ENCODE data around the gene RNF5. TPM values are rescaled to one million over a fixed set of nuclear protein-coding genes. Genes with fewer than 3 reads are reported as not detected.
A peak's percentile ranks its signal among the peaks of the same experiment; 100 is the strongest.

The RNF5 gene
- total RNA-seq, 4 donors from 2014 or later = 54.6 to 98.3 (median 78.1) TPM

DNA sequence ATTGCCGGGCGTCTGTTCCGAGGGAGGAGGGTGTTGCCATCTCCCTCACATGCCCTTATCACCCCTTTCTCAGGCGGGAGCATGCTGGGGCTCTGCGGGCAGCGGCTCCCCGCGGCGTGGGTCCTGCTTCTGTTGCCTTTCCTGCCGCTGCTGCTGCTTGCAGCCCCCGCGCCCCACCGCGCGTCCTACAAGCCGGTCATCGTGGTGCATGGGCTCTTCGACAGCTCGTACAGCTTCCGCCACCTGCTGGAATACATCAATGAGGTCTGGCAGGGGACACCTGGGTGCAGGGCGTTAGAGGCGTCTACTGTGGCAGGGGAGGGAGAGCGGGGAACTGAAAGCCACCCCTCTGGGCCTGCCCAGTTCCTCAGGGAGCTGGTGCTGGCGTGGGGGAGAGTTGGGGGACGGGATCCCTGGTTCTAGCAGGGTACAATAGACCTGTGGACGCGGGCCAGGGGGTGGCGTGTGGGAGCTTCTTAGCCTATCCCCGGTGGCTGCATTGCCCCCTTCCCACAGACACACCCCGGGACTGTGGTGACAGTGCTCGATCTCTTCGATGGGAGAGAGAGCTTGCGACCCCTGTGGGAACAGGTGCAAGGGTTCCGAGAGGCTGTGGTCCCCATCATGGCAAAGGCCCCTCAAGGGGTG, 23.6 kb upstream of the RNF5 start:
- DNase-seq = peak; percentile 65 to 77
- TF ChIP-seq, protein P1, sequence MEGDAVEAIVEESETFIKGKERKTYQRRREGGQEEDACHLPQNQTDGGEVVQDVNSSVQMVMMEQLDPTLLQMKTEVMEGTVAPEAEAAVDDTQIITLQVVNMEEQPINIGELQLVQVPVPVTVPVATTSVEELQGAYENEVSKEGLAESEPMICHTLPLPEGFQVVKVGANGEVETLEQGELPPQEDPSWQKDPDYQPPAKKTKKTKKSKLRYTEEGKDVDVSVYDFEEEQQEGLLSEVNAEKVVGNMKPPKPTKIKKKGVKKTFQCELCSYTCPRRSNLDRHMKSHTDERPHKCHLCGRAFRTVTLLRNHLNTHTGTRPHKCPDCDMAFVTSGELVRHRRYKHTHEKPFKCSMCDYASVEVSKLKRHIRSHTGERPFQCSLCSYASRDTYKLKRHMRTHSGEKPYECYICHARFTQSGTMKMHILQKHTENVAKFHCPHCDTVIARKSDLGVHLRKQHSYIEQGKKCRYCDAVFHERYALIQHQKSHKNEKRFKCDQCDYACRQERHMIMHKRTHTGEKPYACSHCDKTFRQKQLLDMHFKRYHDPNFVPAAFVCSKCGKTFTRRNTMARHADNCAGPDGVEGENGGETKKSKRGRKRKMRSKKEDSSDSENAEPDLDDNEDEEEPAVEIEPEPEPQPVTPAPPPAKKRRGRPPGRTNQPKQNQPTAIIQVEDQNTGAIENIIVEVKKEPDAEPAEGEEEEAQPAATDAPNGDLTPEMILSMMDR (IDR thresholded peaks at IDR 0.05 in 4 of 5, conservative IDR thresholded peaks at IDR 0.05 in 1 of 5) = peak; percentile 31 to 72 (median 67)
- no peak for TF ChIP-seq POLR2A (IDR thresholded peaks at IDR 0.05)
- in situ Hi-C loops (cut with MboI; ENCODE audit: low sequenced_read_pairs in 4 of 4) (no loop called here), intact Hi-C loops (cut with DNase I; ENCODE audit: low total_unique reads) (loop anchor here (1.0 to 2.0 kb wide), 3 partner anchors 23 to 40 kb away; no protein-coding TSS in a partner anchor)
- peak overlapping the region; percentile 77 to 97 (median 84) for H3K4me3 ChIP-seq
- peak; percentile 82 to 85 for ATAC-seq
- peaks cover 25 to 29% of the 10 kb centered on the region in 2 donors for H3K4me1 ChIP-seq
- H3K36me3 ChIP-seq = peaks cover 0 to 29% of the 10 kb centered on the region in 2 donors
- peaks cover under 1 to 11% (median 4%) of the 10 kb centered on the region in 3 donors for H3K27me3 ChIP-seq
- H3K27ac ChIP-seq = peak overlapping the region; percentile 77 to 93 (median 87)
- H3K9me3 ChIP-seq = no peaks in the 10 kb centered on the region

DNA sequence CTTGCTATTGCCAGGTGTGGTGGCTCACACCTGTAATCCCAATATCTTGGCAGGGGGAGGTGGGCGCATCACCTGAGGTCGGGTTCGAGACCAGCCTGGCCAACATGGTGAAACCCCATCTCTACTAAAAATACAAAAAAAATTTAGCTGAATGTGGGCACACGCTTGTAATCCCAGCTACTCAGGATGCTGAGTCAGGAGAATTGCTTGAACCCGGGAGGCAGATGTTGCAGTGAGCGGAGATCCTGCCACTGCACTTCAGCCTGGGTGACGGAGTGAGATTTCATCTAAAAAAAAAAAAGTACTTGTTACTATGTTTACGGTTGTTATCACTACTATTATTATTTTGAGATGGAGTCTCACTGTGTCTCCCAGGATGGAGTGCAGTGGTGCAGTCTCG, 21.3 kb upstream of the RNF5 start:
- in situ Hi-C loops (cut with MboI; ENCODE audit: low sequenced_read_pairs in 4 of 4) = no loop called here
- intact Hi-C loops (cut with DNase I; ENCODE audit: low total_unique reads) = no loop called here
- Histone ChIP-seq H3K9me3 (no peaks in the 10 kb centered on the region), H3K4me1 (peaks cover 25 to 29% of the 10 kb centered on the region in 2 donors), H3K27me3 (no peaks in the 10 kb centered on the region), H3K36me3 (peaks cover 0 to 29% of the 10 kb centered on the region in 2 donors), H3K27ac (no peak overlapping the region), H3K4me3 (no peak overlapping the region)
- ATAC-seq = no peak
- no peak for DNase-seq
- TF ChIP-seq, protein P1 (IDR thresholded peaks at IDR 0.05 in 4 of 5, conservative IDR thresholded peaks at IDR 0.05 in 1 of 5) = no peak
- no peak for TF ChIP-seq POLR2A (IDR thresholded peaks at IDR 0.05)

DNA sequence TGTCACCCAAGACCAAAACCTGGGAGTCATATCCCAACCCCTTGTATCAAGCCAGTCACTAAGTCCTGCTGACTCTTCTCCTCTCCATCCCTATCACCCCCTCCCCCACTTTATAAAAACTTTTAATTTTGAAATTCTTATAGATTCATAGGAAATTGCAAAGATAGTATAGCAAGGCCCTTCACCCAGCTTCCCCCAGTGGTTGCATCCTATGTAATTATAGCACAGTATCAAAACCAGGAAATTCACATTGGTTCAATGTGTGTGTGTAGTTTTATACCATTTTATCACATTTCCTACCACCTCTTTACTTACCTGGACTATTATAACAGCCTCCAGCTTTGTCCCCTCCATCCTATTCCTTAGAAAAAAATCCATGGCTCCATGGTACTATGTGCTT, 20.2 kb upstream of the RNF5 start:
- Histone ChIP-seq H3K27me3 (no peaks in the 10 kb centered on the region), H3K4me1 (peaks cover 16 to 19% of the 10 kb centered on the region in 2 donors), H3K9me3 (no peaks in the 10 kb centered on the region), H3K36me3 (peaks cover 0 to 29% of the 10 kb centered on the region in 2 donors), H3K27ac (no peak overlapping the region), H3K4me3 (no peak overlapping the region)
- ATAC-seq (no peak), DNase-seq (no peak)
- intact Hi-C loops (cut with DNase I; ENCODE audit: low total_unique reads) = no loop called here
- in situ Hi-C loops (cut with MboI; ENCODE audit: low sequenced_read_pairs in 4 of 4) = no loop called here
- TF ChIP-seq, protein P1 (IDR thresholded peaks at IDR 0.05 in 4 of 5, conservative IDR thresholded peaks at IDR 0.05 in 1 of 5) = no peak
- TF ChIP-seq POLR2A (IDR thresholded peaks at IDR 0.05) = no peak

DNA sequence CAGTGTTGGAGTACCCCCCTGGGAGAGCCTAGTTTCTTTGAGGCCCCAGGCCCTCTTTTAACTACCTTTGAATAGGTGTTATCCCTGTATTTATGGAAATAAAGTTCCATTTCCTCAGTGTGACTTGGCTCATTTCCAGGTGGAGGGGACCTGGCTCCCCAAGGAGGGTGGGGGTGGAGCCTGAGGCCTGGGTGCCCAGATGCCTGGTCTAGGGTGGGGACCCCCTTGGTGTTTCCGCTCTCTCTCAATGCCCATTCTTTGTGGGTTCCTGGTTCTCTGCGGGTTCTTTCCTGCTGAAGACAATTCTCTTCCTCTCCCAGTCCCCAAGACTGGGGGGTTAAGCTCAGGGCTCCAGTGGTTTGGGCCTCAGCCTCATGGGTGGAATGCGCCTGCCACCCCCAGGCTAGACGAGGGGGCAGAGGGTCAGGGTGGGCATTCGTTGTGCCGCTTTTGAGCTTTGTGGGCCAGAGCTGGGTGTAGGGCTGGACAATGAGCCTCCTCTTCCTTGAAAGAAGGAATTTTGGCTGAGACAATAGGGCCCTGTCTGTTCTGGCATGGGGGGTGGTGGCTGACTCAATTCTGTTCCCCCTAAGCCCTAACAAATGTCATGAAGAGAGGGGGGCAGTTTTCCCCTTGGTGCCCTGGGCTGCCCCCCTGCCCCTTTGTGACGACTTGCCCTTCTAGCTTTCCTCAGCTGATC, 14.5 kb upstream of the RNF5 start:
- TF ChIP-seq, protein P1 (IDR thresholded peaks at IDR 0.05 in 4 of 5, conservative IDR thresholded peaks at IDR 0.05 in 1 of 5) = no peak
- TF ChIP-seq POLR2A (IDR thresholded peaks at IDR 0.05) = no peak
- DNase-seq (no peak), ATAC-seq (no peak)
- Histone ChIP-seq H3K27ac (peak overlapping the region; percentile 20 to 47 (median 26)), H3K9me3 (no peaks in the 10 kb centered on the region), H3K36me3 (peaks cover 0 to 24% of the 10 kb centered on the region in 2 donors), H3K4me1 (no peaks in the 10 kb centered on the region), H3K4me3 (no peak overlapping the region), H3K27me3 (no peaks in the 10 kb centered on the region)
- intact Hi-C loops (cut with DNase I; ENCODE audit: low total_unique reads) = no loop called here
- in situ Hi-C loops (cut with MboI; ENCODE audit: low sequenced_read_pairs in 4 of 4) = no loop called here

All from gastrocnemius medialis (tissue), 4 donors.